NCI-H510A (cell line): ENCODE data around the gene RBM26.
"Not testable (repeated sequence)": the region's sequence is repeated elsewhere in the genome, so short reads cannot be mapped to it uniquely, and the experiment has no call there.

Experiments
- DNase-seq: peaks from one replicate; lab custom pipeline; 2025; lab: John Stamatoyannopoulos, UW

The RBM26 gene

DNA sequence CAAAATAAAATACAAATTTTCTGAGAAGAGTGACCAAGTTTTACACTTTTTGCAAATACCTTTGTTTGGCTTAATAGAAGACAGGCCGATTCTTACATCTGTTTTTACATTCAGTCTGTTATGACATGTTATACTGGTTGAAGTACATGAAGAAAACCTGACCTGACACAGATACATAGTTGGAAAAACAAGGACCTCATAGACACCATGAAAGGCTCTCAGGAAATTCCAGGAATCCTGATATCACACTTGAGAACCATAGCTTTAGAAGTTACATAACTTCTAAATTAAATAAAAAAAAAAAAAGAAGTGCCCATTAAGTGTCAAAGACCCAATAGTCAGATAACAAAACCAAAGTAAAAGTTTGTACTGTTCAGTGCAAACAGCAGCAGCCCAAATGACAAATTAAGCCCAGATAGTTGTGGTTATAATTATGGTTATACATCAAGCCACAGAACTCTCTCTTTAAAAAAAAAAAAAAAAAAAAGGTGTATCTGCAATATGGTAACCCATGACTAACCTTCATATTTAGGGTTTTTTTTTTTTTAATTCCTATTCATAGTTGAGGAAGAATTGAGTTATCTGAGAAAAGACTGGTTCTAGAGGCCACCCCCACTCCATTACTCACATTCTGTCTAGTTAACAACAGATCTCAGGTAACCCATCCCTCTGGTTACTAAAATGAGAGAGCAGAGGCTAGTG is 19.8 kb downstream of the RBM26 start:
- no peak for DNase-seq

DNA sequence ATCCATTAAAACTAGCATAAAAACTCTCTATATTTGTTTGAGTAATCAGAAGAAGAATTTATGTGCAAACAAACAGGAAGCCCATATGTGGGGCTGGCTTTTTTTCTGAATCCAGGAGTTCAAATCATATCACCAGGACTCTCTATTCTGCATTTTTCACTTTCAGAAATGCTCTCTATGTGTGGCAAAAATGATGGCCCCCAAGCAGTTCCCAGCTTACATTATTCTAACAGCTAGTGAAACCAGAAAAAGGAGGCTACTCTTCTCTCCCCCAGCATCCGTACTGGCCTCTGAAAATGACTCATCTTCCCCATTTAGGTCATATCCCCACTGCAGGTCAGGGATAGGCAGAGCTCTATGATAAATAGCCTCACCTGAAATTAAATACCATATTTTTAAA is 20.4 kb downstream of the RBM26 start:
- DNase-seq = no peak

DNA sequence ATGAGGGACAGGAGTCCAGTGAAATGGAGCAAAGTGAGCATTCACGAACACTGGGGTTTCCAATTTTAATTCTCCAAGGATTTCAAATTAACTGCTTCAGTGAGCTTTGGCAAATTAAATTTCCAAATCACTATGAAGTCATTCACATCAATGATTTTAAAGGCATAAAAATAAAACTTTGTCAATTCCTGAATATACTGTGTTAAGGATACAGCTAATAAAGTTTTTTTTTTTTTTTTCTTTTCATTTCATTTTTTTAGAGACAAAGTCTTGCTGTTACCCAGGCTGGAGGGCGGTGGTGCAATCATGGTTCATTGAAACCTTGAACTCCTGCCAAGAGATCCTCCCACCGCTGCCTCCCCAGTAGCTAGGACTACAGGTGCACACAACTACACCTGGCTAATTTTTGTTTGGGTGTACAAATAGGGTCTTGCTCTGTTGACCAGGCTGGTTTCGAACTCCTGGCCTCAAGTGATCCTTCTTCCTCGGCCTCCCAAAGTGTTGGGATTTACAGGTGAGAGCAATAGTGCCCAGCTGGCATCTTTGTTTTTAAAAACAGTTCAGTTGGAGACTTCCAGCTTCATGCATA is 21.9 kb downstream of the RBM26 start:
- DNase-seq = no peak

DNA sequence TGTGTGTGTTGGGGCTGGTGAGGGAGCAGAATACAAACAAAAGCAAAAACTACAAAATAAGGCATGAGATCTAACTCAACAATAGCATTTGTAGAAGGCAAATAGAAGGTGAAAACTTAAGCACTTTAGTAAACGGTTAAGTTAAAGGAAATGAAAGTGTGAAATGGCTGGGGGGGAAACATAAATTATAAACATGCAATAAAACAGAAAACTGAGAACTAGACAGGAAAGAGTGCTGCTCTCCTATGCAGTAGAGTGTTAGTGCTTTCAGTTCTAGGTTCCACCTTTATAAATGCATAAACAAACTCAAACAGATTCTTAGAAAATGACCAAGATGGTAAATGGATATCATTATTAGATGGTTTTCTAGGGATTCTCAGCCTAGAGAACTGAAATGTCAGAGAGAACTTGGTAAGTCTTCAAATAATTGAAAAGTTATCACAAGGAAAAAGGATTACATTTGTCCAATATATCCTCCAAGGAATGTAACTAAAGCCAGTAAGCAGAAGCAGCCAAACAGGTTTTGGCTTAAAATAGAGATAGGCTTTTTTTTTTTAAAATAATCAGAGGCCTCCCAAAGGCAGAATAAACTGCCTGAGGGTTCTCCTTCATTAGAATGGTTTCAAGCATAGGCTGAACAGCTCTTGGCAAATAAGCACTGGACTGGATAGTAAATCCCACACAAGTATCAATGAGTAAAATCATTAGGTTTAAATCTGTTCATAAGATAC is 23.3 kb downstream of the RBM26 start:
- no peak for DNase-seq

DNA sequence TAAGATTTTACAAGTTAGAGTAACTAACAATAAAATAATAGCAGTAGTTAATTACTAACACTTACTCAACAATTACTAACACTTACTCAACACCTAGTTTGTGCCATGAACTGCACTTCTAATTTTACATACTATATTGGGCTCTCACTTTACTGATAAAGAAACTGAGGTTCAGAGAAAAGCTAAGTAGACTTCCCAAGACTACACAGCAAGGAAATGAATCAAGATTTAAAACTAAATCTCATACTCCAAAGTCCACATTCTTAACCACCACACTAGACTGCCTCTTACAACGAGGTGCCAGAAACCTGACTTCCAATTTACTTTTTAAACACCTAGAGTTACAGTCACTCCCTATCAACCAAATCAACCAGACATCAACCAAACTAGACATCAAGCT is 25.1 kb downstream of the RBM26 start:
- no peak for DNase-seq

DNA sequence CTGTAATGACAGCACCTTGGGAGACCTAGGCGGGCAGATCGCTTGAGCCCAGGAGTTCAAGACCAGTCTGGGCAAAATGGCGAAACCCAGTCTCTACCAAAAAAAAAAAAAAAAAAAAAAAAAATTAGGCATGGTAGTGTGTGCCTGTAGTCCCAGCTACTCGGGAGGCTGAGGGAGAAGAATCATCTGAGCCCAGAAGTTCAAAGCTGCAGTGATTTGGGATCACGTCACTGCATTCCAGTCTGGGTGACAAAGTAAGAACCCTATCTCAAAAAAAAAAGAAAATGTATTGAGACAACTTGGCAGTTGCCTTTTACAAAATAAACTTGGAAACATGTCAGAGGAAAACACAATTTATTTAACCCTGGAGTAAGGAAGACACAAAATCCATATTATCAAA is 26.8 kb downstream of the RBM26 start:
- no peak for DNase-seq

DNA sequence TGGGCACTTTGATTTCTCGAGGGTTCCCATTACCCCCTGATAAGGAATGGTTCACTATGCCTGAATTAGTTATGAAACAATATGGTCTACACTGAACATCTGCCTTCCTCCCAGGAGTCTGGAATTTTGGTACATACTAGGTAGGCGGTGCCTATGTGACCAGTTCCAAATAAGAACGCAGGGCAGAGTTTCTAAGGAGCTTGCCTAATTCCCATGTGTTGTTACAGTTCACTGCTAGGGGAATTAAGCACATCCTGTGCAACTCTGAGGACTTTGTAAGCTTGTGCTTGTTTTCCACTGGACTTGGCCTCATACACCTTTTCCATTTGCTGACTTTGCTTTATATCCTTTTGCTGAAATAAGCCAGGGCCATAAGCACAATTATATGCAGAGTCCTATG is 29.2 kb downstream of the RBM26 start:
- no peak for DNase-seq

DNA sequence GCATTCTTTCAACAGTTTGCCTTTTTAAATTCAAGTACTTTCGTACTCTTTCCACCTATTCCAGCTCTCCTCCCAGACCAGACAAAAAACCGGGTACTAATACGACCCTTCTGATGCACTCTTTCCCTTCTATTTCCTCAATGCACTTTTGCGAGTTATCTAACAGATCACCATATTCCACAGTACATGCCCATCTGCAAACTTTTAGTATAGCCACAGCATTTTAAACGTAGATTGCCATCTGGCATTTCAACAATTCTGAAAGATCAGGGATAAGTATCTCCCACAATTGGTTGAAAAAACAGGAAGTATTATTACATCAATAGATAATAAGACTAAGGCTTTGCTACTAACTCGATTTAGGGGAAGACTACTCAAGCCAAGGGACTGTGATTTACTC is 31.5 kb downstream of the RBM26 start:
- DNase-seq = no peak

DNA sequence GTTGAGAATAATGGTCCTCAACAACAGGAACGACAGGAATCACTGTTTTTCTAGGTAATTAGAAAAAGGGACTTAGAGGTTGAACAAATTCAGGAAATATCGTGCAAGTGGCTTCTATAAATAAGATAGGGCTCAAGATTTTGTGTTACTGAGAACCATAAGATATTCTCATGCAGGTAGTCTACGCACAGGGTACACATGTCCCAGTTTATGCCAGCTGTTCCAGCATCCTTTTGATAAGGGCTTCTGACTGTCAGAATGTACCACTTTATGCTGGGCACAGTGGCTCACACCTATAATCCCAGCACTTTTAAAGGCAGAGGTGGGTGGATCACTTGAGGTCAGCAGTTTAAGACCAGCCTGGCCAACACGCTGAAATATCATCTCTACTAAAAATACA is 32.1 kb downstream of the RBM26 start:
- no peak for DNase-seq

DNA sequence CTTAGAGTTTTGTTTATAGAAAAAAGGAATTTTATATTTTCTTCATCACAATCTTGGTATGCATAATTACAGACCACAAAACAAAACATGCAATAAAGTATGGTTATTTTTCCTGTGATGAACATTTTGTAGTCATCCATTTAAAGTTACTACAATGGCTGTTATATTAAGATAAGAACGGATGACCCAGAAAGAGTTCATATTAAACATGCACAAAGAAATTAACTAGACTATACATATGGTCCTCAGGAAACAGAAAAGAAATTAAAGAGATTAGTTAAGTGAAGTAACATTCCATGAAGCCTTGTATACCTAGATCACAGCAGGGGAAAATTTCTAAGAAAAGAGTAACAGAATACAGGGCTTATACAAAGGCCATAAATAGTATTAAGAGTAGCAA is 36.8 kb downstream of the RBM26 start:
- no peak for DNase-seq

DNA sequence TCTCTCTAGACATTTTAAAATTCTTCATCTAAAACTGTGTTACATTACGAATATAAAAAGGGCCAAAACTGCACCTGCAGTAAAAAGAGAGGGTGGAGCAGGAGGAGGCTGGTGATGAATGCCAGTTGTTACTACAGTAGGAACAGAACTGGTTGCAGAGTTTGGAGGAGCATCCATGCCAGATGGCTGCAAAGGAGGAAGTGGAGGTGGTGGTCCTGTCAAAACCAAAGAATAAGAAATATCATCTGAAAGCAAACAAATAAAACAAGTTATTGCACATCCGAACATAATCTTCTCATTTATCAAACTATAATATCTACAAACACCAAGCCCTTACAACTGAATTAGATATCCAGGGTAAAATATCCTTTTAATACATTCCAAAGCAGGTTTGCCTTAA is 40.1 kb downstream of the RBM26 start:
- DNase-seq = no peak

DNA sequence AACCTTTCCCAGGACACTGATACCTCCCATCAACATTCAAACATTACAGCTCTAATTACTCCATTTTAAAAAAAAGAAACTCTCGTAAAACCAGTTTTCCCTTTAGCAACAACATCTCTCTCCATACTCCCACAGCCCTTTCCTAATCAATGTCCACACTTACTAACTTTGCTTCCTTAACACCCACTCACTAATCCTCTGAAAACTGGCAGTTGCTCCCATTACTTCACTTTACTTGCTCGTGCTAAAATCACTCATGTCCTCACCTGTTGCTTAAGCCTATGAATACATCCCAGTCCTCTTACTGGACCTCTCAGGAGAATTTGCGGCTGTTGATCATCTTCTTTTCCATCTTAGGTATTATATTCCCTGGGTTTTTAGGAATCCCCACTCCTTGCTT is 44.8 kb downstream of the RBM26 start:
- DNase-seq = no peak

DNA sequence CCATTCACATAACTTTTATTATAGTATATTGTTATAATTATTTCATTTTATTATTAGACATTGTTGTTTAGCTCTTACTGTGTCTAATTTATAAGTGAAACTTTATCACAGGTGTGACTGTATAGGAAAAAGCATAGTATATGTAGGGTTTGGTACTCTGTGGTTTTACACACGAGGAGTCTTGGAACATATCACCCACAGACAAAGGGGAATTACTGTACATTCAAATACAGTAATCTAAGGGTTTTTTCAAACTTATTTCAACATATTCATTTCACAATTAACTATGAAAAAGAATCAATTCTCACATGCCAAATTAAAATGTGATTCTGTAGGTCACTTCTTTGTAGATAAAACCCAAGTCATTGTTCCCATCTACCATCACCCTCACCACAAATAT is 46.0 kb downstream of the RBM26 start:
- no peak for DNase-seq

DNA sequence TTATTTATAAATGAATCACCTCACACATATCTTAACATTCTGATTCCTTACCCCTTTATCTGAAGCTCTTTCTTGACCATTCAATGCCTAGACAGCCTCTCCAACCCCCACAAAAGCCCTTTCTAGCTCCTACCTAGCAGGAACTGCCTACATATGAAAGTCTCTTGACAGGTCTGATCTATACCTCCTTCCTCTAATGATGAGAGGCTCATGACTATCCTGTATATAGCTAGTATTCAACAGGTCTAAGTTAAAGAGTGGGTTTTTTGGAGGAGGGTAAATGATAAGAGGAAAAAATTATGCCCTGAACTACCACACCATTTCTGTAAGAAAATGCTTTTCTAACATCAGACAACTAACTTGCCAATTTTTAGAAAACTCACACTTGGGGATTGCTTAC is 47.0 kb downstream of the RBM26 start:
- no peak for DNase-seq

DNA sequence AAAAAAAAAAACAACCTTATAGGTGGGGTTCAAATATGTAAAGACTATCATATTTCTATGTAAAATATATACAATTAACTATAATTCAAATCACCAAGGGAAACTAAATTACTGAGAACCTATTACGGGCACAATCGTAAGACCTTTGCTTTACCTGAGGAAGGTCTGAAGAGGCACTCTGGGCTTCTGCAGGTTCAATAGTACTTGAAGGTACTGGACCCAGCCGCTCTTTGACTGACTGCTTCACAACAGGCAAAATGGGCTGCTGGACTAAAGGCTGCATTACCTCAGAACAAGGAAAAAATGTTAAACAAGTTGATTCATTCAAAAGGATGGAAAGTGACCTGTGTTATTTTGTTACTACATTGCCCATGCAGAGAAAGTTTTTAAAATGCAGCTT is 51.8 kb downstream of the RBM26 start:
- no peak for DNase-seq

DNA sequence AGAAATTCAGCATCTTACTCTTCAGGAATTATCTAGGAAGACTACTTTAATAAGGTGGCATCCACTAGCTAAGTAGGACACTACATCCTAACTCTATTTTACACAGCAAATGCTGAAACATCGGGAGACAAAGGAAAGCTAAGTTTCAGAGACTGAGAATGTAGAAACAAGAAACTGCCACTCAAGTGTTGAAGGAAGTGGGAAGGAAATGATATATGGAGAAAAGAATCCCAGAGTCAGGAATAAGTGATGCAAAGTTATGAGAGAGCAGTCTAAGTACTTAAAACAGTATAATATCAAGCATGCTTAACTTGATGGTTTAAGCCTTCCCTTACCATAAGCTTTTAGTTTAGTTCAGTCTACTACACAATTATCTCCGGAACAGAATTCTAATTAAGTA is 52.4 kb downstream of the RBM26 start:
- DNase-seq = no peak

DNA sequence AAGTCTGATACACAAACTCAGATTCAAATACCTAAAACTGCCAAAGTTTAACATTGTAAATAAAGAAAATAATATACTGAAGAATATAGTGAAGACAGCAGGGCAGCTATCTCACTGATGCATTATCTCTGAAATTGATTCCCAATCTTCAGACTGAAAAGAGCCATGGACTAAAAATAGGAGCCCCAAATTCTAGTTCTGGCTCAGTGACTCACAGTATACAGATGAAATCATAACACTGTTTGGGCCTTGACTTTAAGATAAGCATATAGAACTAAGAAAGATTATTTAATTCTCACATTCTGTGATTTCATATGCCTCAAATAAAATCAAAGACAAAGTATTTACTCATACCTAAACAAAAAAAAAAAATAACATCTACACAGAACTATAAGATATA is 53.9 kb downstream of the RBM26 start:
- DNase-seq = no peak

DNA sequence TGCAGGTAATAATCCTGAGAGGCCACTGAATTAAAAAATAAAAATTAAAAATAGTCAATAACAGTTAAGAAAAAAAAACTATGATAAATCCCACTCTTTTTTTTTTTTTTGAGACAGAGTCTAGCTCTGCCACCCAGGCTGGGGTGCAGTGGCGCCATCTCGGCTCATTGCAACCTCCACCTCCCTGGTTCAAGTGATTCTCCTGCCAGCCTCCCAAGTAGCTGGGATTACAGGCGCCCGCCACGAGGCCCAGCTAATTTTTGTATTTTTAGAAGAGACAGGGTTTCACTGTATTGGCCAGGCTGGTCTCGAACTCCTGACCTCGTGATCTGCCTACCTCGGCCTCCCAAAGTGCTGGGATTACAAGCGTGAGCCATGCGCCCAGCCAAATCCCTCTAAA is 56.4 kb downstream of the RBM26 start:
- DNase-seq = not testable (repeated sequence)

DNA sequence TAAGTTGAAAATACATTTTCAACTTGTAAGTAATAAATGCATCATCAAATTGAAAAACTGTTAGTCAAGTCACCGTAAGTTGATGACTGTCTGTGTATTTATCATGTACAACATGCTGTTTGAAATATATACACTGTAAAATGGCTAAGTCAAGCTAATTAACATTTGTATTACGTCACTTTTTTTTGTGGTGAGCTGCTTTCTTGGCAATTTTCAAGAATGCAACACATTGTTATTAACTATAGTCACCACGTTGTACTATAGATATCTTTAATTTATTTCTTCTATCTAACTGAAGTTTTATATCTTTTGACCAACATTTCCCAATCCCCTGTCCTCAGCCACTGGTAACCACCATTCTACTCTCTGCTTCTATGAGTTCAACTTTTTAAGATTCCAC is 57.0 kb downstream of the RBM26 start:
- DNase-seq = no peak

DNA sequence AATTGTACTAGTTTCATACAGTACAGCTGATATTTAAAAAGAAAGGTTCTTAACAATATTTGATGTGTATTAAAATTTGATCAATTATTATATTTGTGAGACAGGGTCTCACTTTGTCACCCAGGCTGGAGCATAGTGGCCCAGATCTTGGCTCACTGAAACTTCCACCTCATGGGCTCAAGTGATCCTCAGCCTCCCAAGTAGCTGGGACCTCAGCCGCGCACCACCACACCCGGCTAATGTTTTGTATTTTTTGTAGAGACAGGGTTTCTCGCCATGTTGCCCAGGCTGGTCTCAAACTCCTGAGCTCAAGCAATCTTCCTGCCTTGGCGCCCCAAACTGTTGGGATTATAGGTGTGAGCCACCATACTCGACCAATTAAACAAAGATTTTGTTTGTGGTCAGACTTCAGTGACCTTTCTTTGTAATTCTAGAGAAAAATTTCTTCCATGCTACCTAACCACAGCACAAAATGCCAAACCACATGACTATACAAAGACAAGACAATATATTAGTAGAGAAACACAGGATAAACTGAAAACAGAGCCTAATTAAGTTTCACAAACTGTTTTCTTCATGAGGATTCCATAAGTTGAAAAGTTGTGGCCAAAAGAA is 59.6 kb downstream of the RBM26 start:
- DNase-seq = no peak

DNA sequence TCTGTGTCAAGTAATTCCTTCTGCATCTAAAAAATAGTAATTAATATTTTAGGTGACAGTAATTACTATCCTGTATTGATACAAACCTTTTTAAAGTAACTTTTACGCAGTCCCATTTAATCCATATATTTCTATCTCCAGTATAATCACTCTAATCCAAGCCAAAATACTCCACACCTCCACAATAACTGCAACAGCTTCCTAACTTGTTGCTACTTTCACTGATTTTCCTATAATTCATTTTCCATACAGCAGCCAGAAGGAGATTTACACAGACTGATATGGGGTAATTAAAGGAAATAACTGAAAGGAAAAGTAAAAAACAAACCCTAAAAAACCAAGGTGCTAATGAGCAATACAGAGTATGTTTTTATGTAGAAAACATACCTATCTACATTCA is 64.9 kb downstream of the RBM26 start:
- no peak for DNase-seq

DNA sequence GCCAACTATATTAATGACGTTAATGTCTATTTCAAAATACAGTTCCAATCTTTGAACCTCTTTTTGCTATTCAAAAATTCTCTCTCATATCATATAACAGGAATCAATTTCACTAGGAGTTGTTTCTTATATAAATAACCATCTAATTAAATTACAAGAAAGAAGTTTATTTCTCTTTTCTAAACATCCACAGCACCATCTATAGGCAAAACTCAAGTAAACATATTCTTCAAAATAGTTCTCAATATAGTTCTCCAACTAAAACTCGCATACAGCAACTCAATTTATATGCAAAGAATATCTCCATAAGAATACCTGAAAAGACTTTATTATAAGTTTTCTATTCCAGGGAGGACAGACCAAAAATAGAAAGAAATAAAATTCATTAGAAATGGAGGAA is 65.6 kb downstream of the RBM26 start:
- no peak for DNase-seq

DNA sequence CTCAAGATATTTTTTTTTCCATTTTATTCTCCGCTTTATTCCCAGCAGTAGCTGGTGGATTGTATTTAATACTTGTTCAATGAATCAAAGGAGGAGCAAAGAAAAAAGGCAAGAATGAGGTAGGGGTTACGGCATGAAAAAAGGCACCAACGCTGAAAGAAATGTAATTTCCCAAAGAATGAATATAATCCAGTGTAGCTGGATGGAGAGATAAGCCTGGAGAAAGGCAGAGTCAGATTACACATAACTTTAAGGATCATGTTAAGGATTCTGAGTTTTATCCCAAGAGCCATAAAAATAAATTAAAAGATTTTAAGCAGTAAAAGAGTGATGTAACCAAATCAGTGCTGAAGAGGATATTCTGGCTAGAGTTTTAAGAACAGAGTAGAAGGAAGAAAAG is 67.7 kb downstream of the RBM26 start:
- DNase-seq = no peak
